Progenitor cell of endocrine pancreas (in vitro differentiated cells): ENCODE measurements around the gene PLCZ1. TPM values are rescaled to one million over a fixed set of nuclear protein-coding genes. Genes with fewer than 3 reads are reported as not detected.

Experiments used
- DNase-seq: peaks from one replicate; pipeline ENCODE4 v3.0.0; 2021; ENCODE audit warnings: low spot score; ENCODE audit not compliant: unreplicated experiment
- H3K27ac Mint-ChIP-seq: 2 replicates; pipeline ENCODE4 v1.8.0; 2021; ENCODE audit warnings: mild to moderate bottlenecking, moderate library complexity, mixed read lengths
- H3K27me3 Mint-ChIP-seq: 2 replicates; pipeline ENCODE4 v1.8.0; 2021; ENCODE audit warnings: mixed read lengths
- H3K36me3 Mint-ChIP-seq: 2 replicates; pipeline ENCODE4 v1.8.0; 2022; ENCODE audit warnings: mixed read lengths; ENCODE audit not compliant: insufficient read depth
- H3K4me1 Mint-ChIP-seq: 2 replicates; pipeline ENCODE4 v1.8.0; 2021; ENCODE audit warnings: low read depth, mixed read lengths
- H3K4me3 Mint-ChIP-seq: 2 replicates; pipeline ENCODE4 v1.8.0; 2021; ENCODE audit warnings: low read depth, mild to moderate bottlenecking, moderate library complexity, mixed read lengths
- H3K9me3 Mint-ChIP-seq: 2 replicates; pipeline ENCODE4 v1.8.0; 2021; ENCODE audit warnings: low read depth, mixed read lengths
- total RNA-seq: library from RNA; stranded (reverse); gene quantifications from 2 replicates; pipeline ENCODE4 v1.2.1, GENCODE V29; 2021
- TF ChIP-seq, protein P1 (sequence below): fragments of 200-600 bp; sonication (generic); IDR thresholded peaks from one replicate; pipeline ENCODE4 v1.5.0; 2021; ENCODE audit warnings: antibody characterized with exemption, mild to moderate bottlenecking; ENCODE audit not compliant: unreplicated experiment

Gene PLCZ1
- total RNA-seq, 1 donor from 2014 or later, result not detected

- Mint-ChIP-seq H3K9me3 (no peaks in the 10 kb centered on the region), H3K27me3 (peaks cover 20% of the 10 kb centered on the region), H3K36me3 (no peaks in the 10 kb centered on the region), H3K27ac (no peak overlapping the region), H3K4me1 (peaks cover 37% of the 10 kb centered on the region), H3K4me3 (peak overlapping the region; percentile 4)
- no peak for DNase-seq
- TF ChIP-seq, protein P1, sequence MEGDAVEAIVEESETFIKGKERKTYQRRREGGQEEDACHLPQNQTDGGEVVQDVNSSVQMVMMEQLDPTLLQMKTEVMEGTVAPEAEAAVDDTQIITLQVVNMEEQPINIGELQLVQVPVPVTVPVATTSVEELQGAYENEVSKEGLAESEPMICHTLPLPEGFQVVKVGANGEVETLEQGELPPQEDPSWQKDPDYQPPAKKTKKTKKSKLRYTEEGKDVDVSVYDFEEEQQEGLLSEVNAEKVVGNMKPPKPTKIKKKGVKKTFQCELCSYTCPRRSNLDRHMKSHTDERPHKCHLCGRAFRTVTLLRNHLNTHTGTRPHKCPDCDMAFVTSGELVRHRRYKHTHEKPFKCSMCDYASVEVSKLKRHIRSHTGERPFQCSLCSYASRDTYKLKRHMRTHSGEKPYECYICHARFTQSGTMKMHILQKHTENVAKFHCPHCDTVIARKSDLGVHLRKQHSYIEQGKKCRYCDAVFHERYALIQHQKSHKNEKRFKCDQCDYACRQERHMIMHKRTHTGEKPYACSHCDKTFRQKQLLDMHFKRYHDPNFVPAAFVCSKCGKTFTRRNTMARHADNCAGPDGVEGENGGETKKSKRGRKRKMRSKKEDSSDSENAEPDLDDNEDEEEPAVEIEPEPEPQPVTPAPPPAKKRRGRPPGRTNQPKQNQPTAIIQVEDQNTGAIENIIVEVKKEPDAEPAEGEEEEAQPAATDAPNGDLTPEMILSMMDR, result no peak
Measured at GRCh38 chr12:18753481-18754123, 15.8 kb upstream of the PLCZ1 start.

DNA sequence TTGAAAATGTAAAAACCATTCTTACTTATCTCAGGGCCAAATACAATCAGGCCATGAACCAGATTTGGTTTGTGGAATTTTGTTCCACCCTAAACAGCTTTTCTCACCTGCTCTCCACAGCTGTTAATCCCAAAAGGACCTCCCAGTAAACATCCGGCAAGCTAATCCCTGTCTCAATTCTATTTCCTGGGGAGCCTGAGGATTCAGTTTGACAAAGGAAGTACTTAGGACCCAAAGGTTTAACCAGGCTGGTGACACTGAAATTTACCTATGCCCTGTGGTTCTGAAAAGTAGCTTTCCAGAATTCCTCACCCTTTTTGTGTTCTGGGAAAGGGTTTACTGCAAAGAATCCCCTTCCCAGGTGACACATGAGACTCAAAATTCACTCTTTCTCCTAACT is 15.1 kb upstream of the PLCZ1 start:
- no peaks in the 10 kb centered on the region for H3K36me3 Mint-ChIP-seq
- no peak overlapping the region for H3K27ac Mint-ChIP-seq
- peaks cover 20% of the 10 kb centered on the region for H3K27me3 Mint-ChIP-seq
- no peak for DNase-seq
- H3K4me3 Mint-ChIP-seq, result peak overlapping the region; percentile 4
- no peaks in the 10 kb centered on the region for H3K9me3 Mint-ChIP-seq
- peaks cover 40% of the 10 kb centered on the region for H3K4me1 Mint-ChIP-seq
- TF ChIP-seq, protein P1, result no peak

DNA sequence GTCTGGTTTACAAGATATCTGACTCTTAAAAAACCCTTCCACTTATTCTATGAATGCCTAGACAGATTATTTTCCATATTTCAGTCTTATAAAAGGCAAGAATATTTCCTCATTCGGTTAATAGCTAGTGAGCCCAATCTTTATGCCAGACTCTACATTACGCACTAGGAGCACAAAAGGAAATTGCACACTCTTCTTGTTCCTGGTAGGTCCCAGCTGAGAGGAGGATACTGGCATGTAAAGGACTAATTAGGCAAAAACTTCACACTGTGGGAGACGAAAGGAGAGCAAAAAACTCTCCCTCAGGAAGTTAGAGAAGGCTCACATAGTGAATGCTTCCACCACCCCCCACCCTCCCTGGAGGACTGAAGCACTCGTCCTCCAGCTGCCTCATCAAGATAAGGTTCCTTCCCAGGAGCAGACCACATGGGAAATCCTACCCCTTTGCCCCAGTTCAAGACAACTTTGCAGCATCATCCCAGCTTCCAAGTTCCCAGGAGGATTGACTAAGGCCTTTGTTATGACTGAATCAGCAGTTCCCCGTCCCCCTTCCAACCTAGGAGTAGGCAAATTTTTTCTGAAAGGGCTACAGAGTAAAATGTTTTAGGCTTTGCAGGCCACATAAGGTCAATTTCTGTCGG is 14.6 kb upstream of the PLCZ1 start:
- H3K4me3 Mint-ChIP-seq, result no peak overlapping the region
- TF ChIP-seq, protein P1, result no peak
- no peaks in the 10 kb centered on the region for H3K36me3 Mint-ChIP-seq
- H3K4me1 Mint-ChIP-seq, result peaks cover 41% of the 10 kb centered on the region
- H3K9me3 Mint-ChIP-seq, result no peaks in the 10 kb centered on the region
- DNase-seq, result no peak
- H3K27me3 Mint-ChIP-seq, result peaks cover 20% of the 10 kb centered on the region
- no peak overlapping the region for H3K27ac Mint-ChIP-seq

GRCh38 chr12:18751866-18752265 is 14.1 kb upstream of the PLCZ1 start:
- TF ChIP-seq, protein P1, result no peak
- Mint-ChIP-seq H3K9me3 (no peaks in the 10 kb centered on the region), H3K36me3 (no peaks in the 10 kb centered on the region), H3K4me1 (peaks cover 41% of the 10 kb centered on the region), H3K4me3 (no peak overlapping the region), H3K27me3 (peaks cover 20% of the 10 kb centered on the region), H3K27ac (no peak overlapping the region)
- no peak for DNase-seq

GRCh38 chr12:18750085-18750484 is 12.3 kb upstream of the PLCZ1 start:
- Mint-ChIP-seq H3K27ac (no peak overlapping the region), H3K4me3 (no peak overlapping the region), H3K36me3 (no peaks in the 10 kb centered on the region), H3K27me3 (peaks cover 18% of the 10 kb centered on the region), H3K9me3 (no peaks in the 10 kb centered on the region), H3K4me1 (peaks cover 41% of the 10 kb centered on the region)
- TF ChIP-seq, protein P1, result no peak
- DNase-seq, result no peak
